ENCODE data around the gene FAM229B.

- TF ChIP-seq CTCF (IDR thresholded peaks at IDR 0.05) (no peak), POLR2A (IDR thresholded peaks at IDR 0.05) (no peak)
These were observed 37.0 kb upstream of the FAM229B start for GRCh38 chr6:112050429-112050828.

All from body of pancreas (tissue), 4 donors.